OCI-LY1 (cell line): ENCODE data around the gene AVP.
A peak's percentile ranks its signal among the peaks of the same experiment; 100 is the strongest.

Source experiments
- H2AFZ ChIP-seq: fragments of 200-600 bp; sonication (generic), shearing (Covaris generic); 2 replicates; pipeline ENCODE4 v1.6.0; 2014; ENCODE audit warnings: antibody characterized with exemption, mild to moderate bottlenecking, low read length
- H3F3A ChIP-seq: fragments of 200-600 bp; sonication (generic), shearing (Covaris generic); 2 replicates; pipeline ENCODE4 v1.6.0; 2014; ENCODE audit warnings: mild to moderate bottlenecking, antibody characterized with exemption, low read length, moderate library complexity; ENCODE audit not compliant: insufficient read depth
- H3K27ac ChIP-seq: fragments of 200-600 bp; sonication (generic); 2 replicates; pipeline ENCODE4 v1.5.1; 2014; ENCODE audit warnings: low read length, mixed run types, mild to moderate bottlenecking, low read depth; ENCODE audit not compliant: poor library complexity, severe bottlenecking
- H3K27me3 ChIP-seq: fragments of 200-600 bp; sonication (generic); 2 replicates; pipeline ENCODE4 v1.6.0; 2014; ENCODE audit warnings: antibody characterized with exemption, mild to moderate bottlenecking, low read length, moderate library complexity; ENCODE audit not compliant: insufficient read depth
- H3K36me3 ChIP-seq: fragments of 200-600 bp; sonication (generic); 2 replicates; pipeline ENCODE4 v1.6.1; 2014; ENCODE audit warnings: mild to moderate bottlenecking, antibody characterized with exemption, low read length, moderate library complexity, mixed read lengths; ENCODE audit not compliant: insufficient read depth
- H3K4me1 ChIP-seq: fragments of 200-600 bp; sonication (generic); 2 replicates; pipeline ENCODE4 v1.5.1; 2014; ENCODE audit warnings: mild to moderate bottlenecking, low read length, moderate library complexity; ENCODE audit not compliant: insufficient read depth, severe bottlenecking
- H3K4me2 ChIP-seq: fragments of 200-600 bp; sonication (generic), shearing (Covaris generic); 2 replicates; pipeline ENCODE4 v1.6.1; 2014; ENCODE audit warnings: low read length
- H3K4me3 ChIP-seq: fragments of 200-600 bp; sonication (generic); 2 replicates; pipeline ENCODE4 v1.5.1; 2014; ENCODE audit warnings: low read length, low read depth, mild to moderate bottlenecking, mixed read lengths; ENCODE audit not compliant: poor library complexity, severe bottlenecking
- H3K79me2 ChIP-seq: fragments of 200-600 bp; shearing (Covaris generic); 2 replicates; pipeline ENCODE4 v1.6.1; 2016; ENCODE audit warnings: mixed run types, low read length, mixed read lengths; ENCODE audit not compliant: insufficient read depth
- H3K9ac ChIP-seq: fragments of 200-600 bp; sonication (generic), shearing (Covaris generic); 2 replicates; pipeline ENCODE4 v1.6.1; 2014; ENCODE audit warnings: mild to moderate bottlenecking, low read length, mixed read lengths
- H3K9me2 ChIP-seq: fragments of 200-600 bp; sonication (generic), shearing (Covaris generic); 2 replicates; pipeline ENCODE4 v1.6.1; 2014; ENCODE audit warnings: low read depth, mild to moderate bottlenecking, low read length, mixed read lengths
- H3K9me3 ChIP-seq: fragments of 200-600 bp; shearing (Covaris generic); 2 replicates; pipeline ENCODE4 v1.6.1; 2014; ENCODE audit warnings: low read length, mixed read lengths
- H4K20me1 ChIP-seq: fragments of 200-600 bp; sonication (generic), shearing (Covaris generic); 2 replicates; pipeline ENCODE4 v1.6.0; 2016; ENCODE audit warnings: mild to moderate bottlenecking, low read length; ENCODE audit not compliant: insufficient read depth
- CTCF ChIP-seq: fragments of 200-600 bp; sonication (generic), shearing (Covaris generic); IDR thresholded peaks from 2 replicates; pipeline ENCODE4 v1.5.1; 2017; ENCODE audit warnings: mild to moderate bottlenecking, antibody characterized with exemption, low read length, moderate library complexity, mixed read lengths
- EZH2 ChIP-seq: fragments of 200-600 bp; sonication (generic), shearing (Covaris generic); IDR thresholded peaks from 2 replicates; pipeline ENCODE4 v1.8.0; 2017; ENCODE audit warnings: borderline replicate concordance, mixed run types, mild to moderate bottlenecking, antibody characterized with exemption, low read length, moderate library complexity, mixed read lengths

AVP gene

GRCh38 chr20:3070725-3071124, 13.8 kb downstream of the AVP start:
- Histone ChIP-seq H3K27me3 (no peaks in the 10 kb centered on the region; the same call in 1 of the 2 replicates), H2AFZ (no peak overlapping the region), H3K36me3 (no peaks in the 10 kb centered on the region), H3K4me3 (no peak overlapping the region), H3K4me2 (no peak overlapping the region), H4K20me1 (no peaks in the 10 kb centered on the region), H3K27ac (no peak overlapping the region), H3K4me1 (no peaks in the 10 kb centered on the region), H3K9ac (no peak overlapping the region), H3K9me3 (no peaks in the 10 kb centered on the region), H3K79me2 (no peaks in the 10 kb centered on the region), H3K9me2 (no peaks in the 10 kb centered on the region), H3F3A (no peaks in the 10 kb centered on the region)
- TF ChIP-seq CTCF (no peak), EZH2 (no peak)

- no peaks in the 10 kb centered on the region for H3K9me3 ChIP-seq
- H4K20me1 ChIP-seq, result no peaks in the 10 kb centered on the region
- H3K36me3 ChIP-seq, result no peaks in the 10 kb centered on the region
- H3F3A ChIP-seq, result no peaks in the 10 kb centered on the region
- no peaks in the 10 kb centered on the region for H3K79me2 ChIP-seq
- H3K4me3 ChIP-seq, result no peak overlapping the region
- no peak overlapping the region for H2AFZ ChIP-seq
- no peak overlapping the region for H3K9ac ChIP-seq
- no peaks in the 10 kb centered on the region for H3K9me2 ChIP-seq
- H3K27me3 ChIP-seq, result no peaks in the 10 kb centered on the region
- no peaks in the 10 kb centered on the region for H3K4me1 ChIP-seq
- no peak overlapping the region for H3K27ac ChIP-seq
- no peak for TF ChIP-seq EZH2
- peak; percentile 48 for TF ChIP-seq CTCF
- H3K4me2 ChIP-seq, result no peak overlapping the region
Observed at GRCh38 chr20:3068986-3069900, 15.3 kb downstream of the AVP start.

DNA sequence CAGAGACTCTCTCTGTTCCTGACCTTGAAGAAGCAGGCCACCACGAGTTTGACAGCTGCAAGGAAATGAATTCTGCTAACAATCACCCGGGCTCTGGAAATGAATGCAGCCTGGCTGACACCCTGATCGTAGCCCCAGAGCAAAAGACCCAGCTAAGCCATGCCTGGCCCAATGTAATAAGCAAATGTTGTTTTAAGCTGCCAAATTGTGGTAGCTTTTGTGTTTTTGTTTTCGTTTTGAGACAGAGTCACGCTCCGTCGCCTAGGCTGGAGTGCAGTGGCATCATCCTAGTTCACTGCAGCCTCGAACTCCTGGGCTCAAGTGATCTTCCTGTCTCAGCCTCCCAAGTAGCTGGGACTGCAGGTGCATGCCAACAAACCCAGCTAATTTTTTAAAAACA, 16.4 kb downstream of the AVP start:
- Histone ChIP-seq H3K9me2 (no peaks in the 10 kb centered on the region), H3K36me3 (no peaks in the 10 kb centered on the region), H4K20me1 (no peaks in the 10 kb centered on the region), H3F3A (no peaks in the 10 kb centered on the region), H3K9ac (no peak overlapping the region), H3K4me3 (no peak overlapping the region), H3K27me3 (no peaks in the 10 kb centered on the region), H3K4me2 (no peak overlapping the region), H2AFZ (no peak overlapping the region), H3K27ac (no peak overlapping the region), H3K9me3 (no peaks in the 10 kb centered on the region), H3K4me1 (no peaks in the 10 kb centered on the region), H3K79me2 (no peaks in the 10 kb centered on the region)
- TF ChIP-seq EZH2 (no peak), CTCF (no peak)
